ENCODE measurements around the gene PRR20D.
"Not testable (repeated sequence)": the region's sequence is repeated elsewhere in the genome, so short reads cannot be mapped to it uniquely, and the experiment has no call there.

- TF ChIP-seq CTCF (IDR thresholded peaks at IDR 0.05); TCF7L2 (IDR thresholded peaks at IDR 0.05; ENCODE audit: low read depth, low read length); POLR2AphosphoS5 (IDR thresholded peaks at IDR 0.05; ENCODE audit: low read depth, low read length); SIN3A (IDR thresholded peaks at IDR 0.05; ENCODE audit: borderline replicate concordance, insufficient read depth, low read depth, low read length); REST (IDR thresholded peaks at IDR 0.05; ENCODE audit: insufficient read depth in 1 of 2, low read depth in 2 of 2, low read length in 1 of 2): not testable (repeated sequence)
Measured at GRCh38 chr13:57153761-57154160, 6.7 kb upstream of the PRR20D start, which contains the start of gene PRR20C.

Measured in Panc1 (cell line).